ENCODE measurements around the gene CISTR.

GRCh38 chr12:53738406-53739213 lies 13.2 kb downstream of the CISTR start:
- no peak for TF ChIP-seq POLR2A (IDR thresholded peaks at IDR 0.05; ENCODE audit: low read depth, low read length)
- TF ChIP-seq POU2F2 (IDR thresholded peaks at IDR 0.05; ENCODE audit: low read depth, low read length), result no peak
- no peak for TF ChIP-seq POLR2AphosphoS5 (IDR thresholded peaks at IDR 0.05; ENCODE audit: low read depth, low read length)
- TF ChIP-seq TAF1 (IDR thresholded peaks at IDR 0.05; ENCODE audit: low read depth, low read length), result no peak

Data from GM12891 (cell line).